ENCODE results near the gene ORAI3.

DNA sequence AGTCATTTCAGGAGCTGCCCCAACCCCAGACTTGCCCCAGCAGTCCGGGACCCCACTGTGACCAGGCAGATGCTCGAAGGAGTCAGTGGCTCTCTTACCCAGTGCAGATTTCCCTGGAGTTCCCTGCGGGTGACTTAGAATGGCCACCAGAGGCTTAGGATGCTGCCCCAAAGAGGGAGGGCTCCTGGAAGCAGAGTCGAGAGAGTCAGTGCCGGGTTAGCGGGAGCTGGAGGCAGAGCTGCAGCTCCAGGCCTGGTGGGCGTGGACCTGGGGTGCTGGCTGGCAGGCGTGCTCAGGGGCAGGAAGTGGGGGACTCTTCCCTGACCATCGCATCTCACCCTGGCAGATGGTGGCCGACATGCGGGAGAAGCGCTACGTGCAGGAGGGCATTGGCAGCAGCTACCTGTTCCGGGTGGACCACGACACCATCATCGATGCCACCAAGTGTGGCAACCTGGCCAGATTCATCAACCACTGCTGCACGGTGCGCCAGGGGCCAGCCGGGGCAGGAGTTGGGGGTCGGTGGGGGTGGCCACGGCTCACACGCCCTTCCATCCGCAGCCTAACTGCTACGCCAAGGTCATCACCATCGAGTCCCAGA, 34.5 kb downstream of the ORAI3 start:
- TF ChIP-seq, protein P1, sequence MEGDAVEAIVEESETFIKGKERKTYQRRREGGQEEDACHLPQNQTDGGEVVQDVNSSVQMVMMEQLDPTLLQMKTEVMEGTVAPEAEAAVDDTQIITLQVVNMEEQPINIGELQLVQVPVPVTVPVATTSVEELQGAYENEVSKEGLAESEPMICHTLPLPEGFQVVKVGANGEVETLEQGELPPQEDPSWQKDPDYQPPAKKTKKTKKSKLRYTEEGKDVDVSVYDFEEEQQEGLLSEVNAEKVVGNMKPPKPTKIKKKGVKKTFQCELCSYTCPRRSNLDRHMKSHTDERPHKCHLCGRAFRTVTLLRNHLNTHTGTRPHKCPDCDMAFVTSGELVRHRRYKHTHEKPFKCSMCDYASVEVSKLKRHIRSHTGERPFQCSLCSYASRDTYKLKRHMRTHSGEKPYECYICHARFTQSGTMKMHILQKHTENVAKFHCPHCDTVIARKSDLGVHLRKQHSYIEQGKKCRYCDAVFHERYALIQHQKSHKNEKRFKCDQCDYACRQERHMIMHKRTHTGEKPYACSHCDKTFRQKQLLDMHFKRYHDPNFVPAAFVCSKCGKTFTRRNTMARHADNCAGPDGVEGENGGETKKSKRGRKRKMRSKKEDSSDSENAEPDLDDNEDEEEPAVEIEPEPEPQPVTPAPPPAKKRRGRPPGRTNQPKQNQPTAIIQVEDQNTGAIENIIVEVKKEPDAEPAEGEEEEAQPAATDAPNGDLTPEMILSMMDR (IDR thresholded peaks at IDR 0.05), result no peak
- no peak for TF ChIP-seq POLR2A (IDR thresholded peaks at IDR 0.05)
